K562 (cell line): ENCODE measurements around the gene ATP13A5. TPM values are rescaled to one million over a fixed set of nuclear protein-coding genes. Genes with fewer than 3 reads are reported as not detected.

ENCODE experiments used
- CREB3 ChIP-seq: fragments of 450-650 bp; conservative IDR thresholded peaks from 2 replicates; pipeline ENCODE4 v1.6.1; 2016; ENCODE audit warnings: missing genetic modification characterization, low read depth, mild to moderate bottlenecking, missing compliant biosample characterization, moderate library complexity
- GABPB1 ChIP-seq: sonication (generic); formaldehyde crosslinking; IDR thresholded peaks from 2 replicates; pipeline ENCODE4 v1.8.0; 2022; ENCODE audit warnings: mild to moderate bottlenecking, missing genetic modification reagents
- L3MBTL2 ChIP-seq: fragments of 450-650 bp; IDR thresholded peaks from 2 replicates; pipeline ENCODE4 v1.6.1; 2016; ENCODE audit warnings: mild to moderate bottlenecking, moderate library complexity
- NELFE ChIP-seq: IDR thresholded peaks from 2 replicates; pipeline ENCODE4 v1.6.1; 2011; ENCODE audit warnings: mild to moderate bottlenecking; ENCODE audit not compliant: insufficient read depth, insufficient read length
- PHF21A ChIP-seq: fragments of 450-650 bp; IDR thresholded peaks from 2 replicates; pipeline ENCODE4 v1.6.1; 2017; ENCODE audit warnings: low read depth, borderline replicate concordance
- SRSF9 ChIP-seq: fragments of 200-400 bp; formaldehyde crosslinking; IDR thresholded peaks from 2 replicates; pipeline ENCODE4 v1.6.1; 2017; ENCODE audit warnings: low read depth, low read length, borderline replicate concordance
- polyA plus RNA-seq, 8 experiments: library from polyadenylated mRNA; depleted of rRNA in 4 of 8; stranded (reverse) in 5 of 8; unstranded in 3 of 8; fragments of >200 nt; fragmentation: Nextera tagmentation in 2 of 8; fragmentation: Illumina TruSeq in 1 of 8; extraction: Ambion mirVana in 2 of 8; extraction: Trizol in 1 of 8; gene quantifications; 2 replicates each; pipeline versions ENCODE4 v1.2.1 to v1.2.3, GENCODE V29; 2011 to 2014; ENCODE audit warnings: inconsistent platforms in 1 of 8, missing spikeins in 1 of 8
- total RNA-seq, 7 experiments: library from RNA; depleted of rRNA in 6 of 7; stranded (reverse); fragments of >200 nt in 6 of 7; fragmentation: Illumina TruSeq in 2 of 7; extraction: Trizol in 2 of 7; gene quantifications; 2 replicates each; pipeline versions ENCODE4 v1.2.1 to v1.2.3, GENCODE V29; 2011 to 2021; ENCODE audit warnings: low replicate concordance in 1 of 7
- TF ChIP-seq, protein P1 (sequence below): fragments of 200-600 bp; sonication (generic); IDR thresholded peaks from one replicate; pipeline ENCODE4 v1.6.1; 2012; ENCODE audit warnings: mild to moderate bottlenecking, low read depth, low read length, inconsistent platforms

The ATP13A5 gene
- total and polyA plus RNA-seq, 9 of the 15 experiments (the other 6 are each of a cell fraction or from before 2014, with no cell fraction given): not detected

- TF ChIP-seq, protein P1, sequence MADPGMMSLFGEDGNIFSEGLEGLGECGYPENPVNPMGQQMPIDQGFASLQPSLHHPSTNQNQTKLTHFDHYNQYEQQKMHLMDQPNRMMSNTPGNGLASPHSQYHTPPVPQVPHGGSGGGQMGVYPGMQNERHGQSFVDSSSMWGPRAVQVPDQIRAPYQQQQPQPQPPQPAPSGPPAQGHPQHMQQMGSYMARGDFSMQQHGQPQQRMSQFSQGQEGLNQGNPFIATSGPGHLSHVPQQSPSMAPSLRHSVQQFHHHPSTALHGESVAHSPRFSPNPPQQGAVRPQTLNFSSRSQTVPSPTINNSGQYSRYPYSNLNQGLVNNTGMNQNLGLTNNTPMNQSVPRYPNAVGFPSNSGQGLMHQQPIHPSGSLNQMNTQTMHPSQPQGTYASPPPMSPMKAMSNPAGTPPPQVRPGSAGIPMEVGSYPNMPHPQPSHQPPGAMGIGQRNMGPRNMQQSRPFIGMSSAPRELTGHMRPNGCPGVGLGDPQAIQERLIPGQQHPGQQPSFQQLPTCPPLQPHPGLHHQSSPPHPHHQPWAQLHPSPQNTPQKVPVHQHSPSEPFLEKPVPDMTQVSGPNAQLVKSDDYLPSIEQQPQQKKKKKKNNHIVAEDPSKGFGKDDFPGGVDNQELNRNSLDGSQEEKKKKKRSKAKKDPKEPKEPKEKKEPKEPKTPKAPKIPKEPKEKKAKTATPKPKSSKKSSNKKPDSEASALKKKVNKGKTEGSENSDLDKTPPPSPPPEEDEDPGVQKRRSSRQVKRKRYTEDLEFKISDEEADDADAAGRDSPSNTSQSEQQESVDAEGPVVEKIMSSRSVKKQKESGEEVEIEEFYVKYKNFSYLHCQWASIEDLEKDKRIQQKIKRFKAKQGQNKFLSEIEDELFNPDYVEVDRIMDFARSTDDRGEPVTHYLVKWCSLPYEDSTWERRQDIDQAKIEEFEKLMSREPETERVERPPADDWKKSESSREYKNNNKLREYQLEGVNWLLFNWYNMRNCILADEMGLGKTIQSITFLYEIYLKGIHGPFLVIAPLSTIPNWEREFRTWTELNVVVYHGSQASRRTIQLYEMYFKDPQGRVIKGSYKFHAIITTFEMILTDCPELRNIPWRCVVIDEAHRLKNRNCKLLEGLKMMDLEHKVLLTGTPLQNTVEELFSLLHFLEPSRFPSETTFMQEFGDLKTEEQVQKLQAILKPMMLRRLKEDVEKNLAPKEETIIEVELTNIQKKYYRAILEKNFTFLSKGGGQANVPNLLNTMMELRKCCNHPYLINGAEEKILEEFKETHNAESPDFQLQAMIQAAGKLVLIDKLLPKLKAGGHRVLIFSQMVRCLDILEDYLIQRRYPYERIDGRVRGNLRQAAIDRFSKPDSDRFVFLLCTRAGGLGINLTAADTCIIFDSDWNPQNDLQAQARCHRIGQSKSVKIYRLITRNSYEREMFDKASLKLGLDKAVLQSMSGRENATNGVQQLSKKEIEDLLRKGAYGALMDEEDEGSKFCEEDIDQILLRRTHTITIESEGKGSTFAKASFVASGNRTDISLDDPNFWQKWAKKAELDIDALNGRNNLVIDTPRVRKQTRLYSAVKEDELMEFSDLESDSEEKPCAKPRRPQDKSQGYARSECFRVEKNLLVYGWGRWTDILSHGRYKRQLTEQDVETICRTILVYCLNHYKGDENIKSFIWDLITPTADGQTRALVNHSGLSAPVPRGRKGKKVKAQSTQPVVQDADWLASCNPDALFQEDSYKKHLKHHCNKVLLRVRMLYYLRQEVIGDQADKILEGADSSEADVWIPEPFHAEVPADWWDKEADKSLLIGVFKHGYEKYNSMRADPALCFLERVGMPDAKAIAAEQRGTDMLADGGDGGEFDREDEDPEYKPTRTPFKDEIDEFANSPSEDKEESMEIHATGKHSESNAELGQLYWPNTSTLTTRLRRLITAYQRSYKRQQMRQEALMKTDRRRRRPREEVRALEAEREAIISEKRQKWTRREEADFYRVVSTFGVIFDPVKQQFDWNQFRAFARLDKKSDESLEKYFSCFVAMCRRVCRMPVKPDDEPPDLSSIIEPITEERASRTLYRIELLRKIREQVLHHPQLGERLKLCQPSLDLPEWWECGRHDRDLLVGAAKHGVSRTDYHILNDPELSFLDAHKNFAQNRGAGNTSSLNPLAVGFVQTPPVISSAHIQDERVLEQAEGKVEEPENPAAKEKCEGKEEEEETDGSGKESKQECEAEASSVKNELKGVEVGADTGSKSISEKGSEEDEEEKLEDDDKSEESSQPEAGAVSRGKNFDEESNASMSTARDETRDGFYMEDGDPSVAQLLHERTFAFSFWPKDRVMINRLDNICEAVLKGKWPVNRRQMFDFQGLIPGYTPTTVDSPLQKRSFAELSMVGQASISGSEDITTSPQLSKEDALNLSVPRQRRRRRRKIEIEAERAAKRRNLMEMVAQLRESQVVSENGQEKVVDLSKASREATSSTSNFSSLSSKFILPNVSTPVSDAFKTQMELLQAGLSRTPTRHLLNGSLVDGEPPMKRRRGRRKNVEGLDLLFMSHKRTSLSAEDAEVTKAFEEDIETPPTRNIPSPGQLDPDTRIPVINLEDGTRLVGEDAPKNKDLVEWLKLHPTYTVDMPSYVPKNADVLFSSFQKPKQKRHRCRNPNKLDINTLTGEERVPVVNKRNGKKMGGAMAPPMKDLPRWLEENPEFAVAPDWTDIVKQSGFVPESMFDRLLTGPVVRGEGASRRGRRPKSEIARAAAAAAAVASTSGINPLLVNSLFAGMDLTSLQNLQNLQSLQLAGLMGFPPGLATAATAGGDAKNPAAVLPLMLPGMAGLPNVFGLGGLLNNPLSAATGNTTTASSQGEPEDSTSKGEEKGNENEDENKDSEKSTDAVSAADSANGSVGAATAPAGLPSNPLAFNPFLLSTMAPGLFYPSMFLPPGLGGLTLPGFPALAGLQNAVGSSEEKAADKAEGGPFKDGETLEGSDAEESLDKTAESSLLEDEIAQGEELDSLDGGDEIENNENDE: no peak
- TF ChIP-seq PHF21A: no peak
- no peak for TF ChIP-seq SRSF9
- TF ChIP-seq L3MBTL2: no peak
- TF ChIP-seq GABPB1 (CRISPR knock-in tag): no peak
- no peak for TF ChIP-seq CREB3 (tag)
- no peak for TF ChIP-seq NELFE
Observed at GRCh38 chr3:193301433-193301832, 77.1 kb downstream of the ATP13A5 start (continued).
